ENCODE measurements around the gene ADGRD2.

ADGRD2 gene

GRCh38 chr9:124444166-124444565 is 6.1 kb upstream of the ADGRD2 start:
- H3K27me3 Mint-ChIP-seq = peaks cover 27% of the 10 kb centered on the region
- no peaks in the 10 kb centered on the region for H3K9me3 Mint-ChIP-seq
- H3K4me1 Mint-ChIP-seq (ENCODE audit: low read depth) = no peaks in the 10 kb centered on the region
- no peaks in the 10 kb centered on the region for H3K36me3 Mint-ChIP-seq (ENCODE audit: low read depth)
- no peak overlapping the region for H3K27ac Mint-ChIP-seq
- no peak overlapping the region for H3K4me3 Mint-ChIP-seq
- intact Hi-C loops (cut with micrococcal nuclease) = no loop called here

- H3K4me3 Mint-ChIP-seq = no peak overlapping the region
- H3K9me3 Mint-ChIP-seq = no peaks in the 10 kb centered on the region
- H3K36me3 Mint-ChIP-seq (ENCODE audit: low read depth) = no peaks in the 10 kb centered on the region
- intact Hi-C loops (cut with micrococcal nuclease) = no loop called here
- H3K27ac Mint-ChIP-seq = no peak overlapping the region
- peaks cover 36% of the 10 kb centered on the region for H3K27me3 Mint-ChIP-seq
- peaks cover 6% of the 10 kb centered on the region for H3K4me1 Mint-ChIP-seq (ENCODE audit: low read depth)
Measured at GRCh38 chr9:124447297-124447661, 3.0 kb upstream of the ADGRD2 start.

- Mint-ChIP-seq H3K9me3 (no peaks in the 10 kb centered on the region), H3K4me1 (ENCODE audit: low read depth) (peaks cover 6% of the 10 kb centered on the region), H3K27me3 (peaks cover 39% of the 10 kb centered on the region), H3K36me3 (ENCODE audit: low read depth) (no peaks in the 10 kb centered on the region), H3K4me3 (no peak overlapping the region), H3K27ac (no peak overlapping the region)
- intact Hi-C loops (cut with micrococcal nuclease) = no loop called here
Measured at GRCh38 chr9:124448019-124448418, 2.2 kb upstream of the ADGRD2 start.

GRCh38 chr9:124449381-124450151 is 685 bp upstream of the ADGRD2 start:
- Mint-ChIP-seq H3K27ac (no peak overlapping the region), H3K27me3 (peaks cover 48% of the 10 kb centered on the region), H3K4me1 (ENCODE audit: low read depth) (peaks cover 6% of the 10 kb centered on the region), H3K4me3 (no peak overlapping the region), H3K9me3 (no peaks in the 10 kb centered on the region), H3K36me3 (ENCODE audit: low read depth) (no peaks in the 10 kb centered on the region)
- intact Hi-C loops (cut with micrococcal nuclease) = no loop called here

GRCh38 chr9:124450931-124451661 is 845 bp downstream of the ADGRD2 start:
- Mint-ChIP-seq H3K9me3 (no peaks in the 10 kb centered on the region), H3K4me3 (no peak overlapping the region), H3K27me3 (peaks cover 52% of the 10 kb centered on the region), H3K36me3 (ENCODE audit: low read depth) (no peaks in the 10 kb centered on the region), H3K4me1 (ENCODE audit: low read depth) (peaks cover 6% of the 10 kb centered on the region), H3K27ac (no peak overlapping the region)
- intact Hi-C loops (cut with micrococcal nuclease) = no loop called here

GRCh38 chr9:124452326-124452725 is 2.1 kb downstream of the ADGRD2 start:
- H3K4me1 Mint-ChIP-seq (ENCODE audit: low read depth) = peaks cover 6% of the 10 kb centered on the region
- no peaks in the 10 kb centered on the region for H3K9me3 Mint-ChIP-seq
- no peak overlapping the region for H3K4me3 Mint-ChIP-seq
- no peak overlapping the region for H3K27ac Mint-ChIP-seq
- intact Hi-C loops (cut with micrococcal nuclease) = no loop called here
- H3K36me3 Mint-ChIP-seq (ENCODE audit: low read depth) = no peaks in the 10 kb centered on the region
- peaks cover 52% of the 10 kb centered on the region for H3K27me3 Mint-ChIP-seq

GRCh38 chr9:124452841-124453585 is 2.8 kb downstream of the ADGRD2 start:
- intact Hi-C loops (cut with micrococcal nuclease) = no loop called here
- Mint-ChIP-seq H3K9me3 (no peaks in the 10 kb centered on the region), H3K27me3 (peaks cover 52% of the 10 kb centered on the region), H3K4me3 (peak overlapping the region; percentile 53), H3K27ac (no peak overlapping the region), H3K4me1 (ENCODE audit: low read depth) (peaks cover 6% of the 10 kb centered on the region), H3K36me3 (ENCODE audit: low read depth) (no peaks in the 10 kb centered on the region)

- no peak overlapping the region for H3K27ac Mint-ChIP-seq
- H3K36me3 Mint-ChIP-seq (ENCODE audit: low read depth) = no peaks in the 10 kb centered on the region
- intact Hi-C loops (cut with micrococcal nuclease) = no loop called here
- peaks cover 54% of the 10 kb centered on the region for H3K27me3 Mint-ChIP-seq
- peaks cover 6% of the 10 kb centered on the region for H3K4me1 Mint-ChIP-seq (ENCODE audit: low read depth)
- no peaks in the 10 kb centered on the region for H3K9me3 Mint-ChIP-seq
- H3K4me3 Mint-ChIP-seq = peak overlapping the region; percentile 53
Measured at GRCh38 chr9:124453586-124454191, 3.4 kb downstream of the ADGRD2 start.

GRCh38 chr9:124454296-124454695 is 4.0 kb downstream of the ADGRD2 start:
- H3K4me1 Mint-ChIP-seq (ENCODE audit: low read depth) = peaks cover 6% of the 10 kb centered on the region
- H3K27me3 Mint-ChIP-seq = peaks cover 51% of the 10 kb centered on the region
- no peaks in the 10 kb centered on the region for H3K9me3 Mint-ChIP-seq
- no peaks in the 10 kb centered on the region for H3K36me3 Mint-ChIP-seq (ENCODE audit: low read depth)
- intact Hi-C loops (cut with micrococcal nuclease) = no loop called here
- H3K27ac Mint-ChIP-seq = no peak overlapping the region
- H3K4me3 Mint-ChIP-seq = no peak overlapping the region

GRCh38 chr9:124454791-124455443 is 4.7 kb downstream of the ADGRD2 start:
- Mint-ChIP-seq H3K4me1 (ENCODE audit: low read depth) (peaks cover 6% of the 10 kb centered on the region), H3K27me3 (peaks cover 46% of the 10 kb centered on the region), H3K9me3 (no peaks in the 10 kb centered on the region), H3K27ac (no peak overlapping the region), H3K4me3 (no peak overlapping the region), H3K36me3 (ENCODE audit: low read depth) (no peaks in the 10 kb centered on the region)
- intact Hi-C loops (cut with micrococcal nuclease) = no loop called here

- H3K4me3 Mint-ChIP-seq = no peak overlapping the region
- peaks cover 38% of the 10 kb centered on the region for H3K27me3 Mint-ChIP-seq
- H3K9me3 Mint-ChIP-seq = no peaks in the 10 kb centered on the region
- H3K36me3 Mint-ChIP-seq (ENCODE audit: low read depth) = no peaks in the 10 kb centered on the region
- intact Hi-C loops (cut with micrococcal nuclease) = no loop called here
- no peak overlapping the region for H3K27ac Mint-ChIP-seq
- H3K4me1 Mint-ChIP-seq (ENCODE audit: low read depth) = no peaks in the 10 kb centered on the region
Measured at GRCh38 chr9:124455820-124456219, 5.6 kb downstream of the ADGRD2 start.

GRCh38 chr9:124456341-124457078 is 6.3 kb downstream of the ADGRD2 start:
- Mint-ChIP-seq H3K27me3 (peaks cover 32% of the 10 kb centered on the region), H3K36me3 (ENCODE audit: low read depth) (no peaks in the 10 kb centered on the region), H3K9me3 (no peaks in the 10 kb centered on the region), H3K27ac (no peak overlapping the region), H3K4me3 (no peak overlapping the region), H3K4me1 (ENCODE audit: low read depth) (no peaks in the 10 kb centered on the region)
- intact Hi-C loops (cut with micrococcal nuclease) = no loop called here

Data from dendritic cell treated with granulocyte-macrophage colony-stimulating factor and Interleukin-4, amounts not matched to agents 40 ng/mL and 50 ng/mL, for 4 days (primary cell).